HG03060 (cell line): Measurements from ENCODE around the gene CCS.
A peak's percentile ranks its signal among the peaks of the same experiment; 100 is the strongest.
"Not testable (repeated sequence)": the region's sequence is repeated elsewhere in the genome, so short reads cannot be mapped to it uniquely, and the experiment has no call there.

Experiments
- ATAC-seq: cut with Tn5 transposase; IDR thresholded peaks from one replicate; pipeline ENCODE4 v1.9.1; 2021; ENCODE audit warnings: low read depth, moderate number of reproducible peaks; ENCODE audit not compliant: unreplicated experiment

Gene CCS

GRCh38 chr11:66624450-66624849, 31.5 kb downstream of the CCS start:
- ATAC-seq, result no peak

GRCh38 chr11:66625041-66625751, 32.2 kb downstream of the CCS start:
- ATAC-seq, result no peak

GRCh38 chr11:66625752-66626149, 32.8 kb downstream of the CCS start:
- ATAC-seq, result no peak

GRCh38 chr11:66626382-66626781, 33.4 kb downstream of the CCS start:
- no peak for ATAC-seq

GRCh38 chr11:66626926-66627325, 33.9 kb downstream of the CCS start:
- no peak for ATAC-seq

- no peak for ATAC-seq
Observed at GRCh38 chr11:66628061-66628603, 35.1 kb downstream of the CCS start.

- ATAC-seq, result no peak
Observed at GRCh38 chr11:66629356-66629755, 36.4 kb downstream of the CCS start.

- ATAC-seq, result no peak
Observed at GRCh38 chr11:66631883-66632282, 38.9 kb downstream of the CCS start.

GRCh38 chr11:66632952-66633351, 40.0 kb downstream of the CCS start:
- ATAC-seq, result no peak

GRCh38 chr11:66636411-66636810, 43.4 kb downstream of the CCS start:
- ATAC-seq, result no peak

GRCh38 chr11:66637557-66638176, 44.7 kb downstream of the CCS start:
- no peak for ATAC-seq

GRCh38 chr11:66638177-66639065, 45.4 kb downstream of the CCS start, which contains the start of gene RBM4:
RBM4 (plus strand) TSS chr11:66638703; CDS start chr11:66639712, 1,009 bp downstream.
- peak; percentile 89 for ATAC-seq

- ATAC-seq, result no peak
Observed at GRCh38 chr11:66639066-66639813, 46.3 kb downstream of the CCS start.

GRCh38 chr11:66639814-66640340, 46.9 kb downstream of the CCS start:
- ATAC-seq, result not testable (repeated sequence)

GRCh38 chr11:66641834-66642233, 48.8 kb downstream of the CCS start:
- no peak for ATAC-seq

- ATAC-seq, result no peak
Observed at GRCh38 chr11:66643745-66644437, 50.9 kb downstream of the CCS start.

GRCh38 chr11:66646828-66647227, 53.8 kb downstream of the CCS start:
- no peak for ATAC-seq

GRCh38 chr11:66649903-66650302, 56.9 kb downstream of the CCS start:
- no peak for ATAC-seq

- ATAC-seq, result no peak
Observed at GRCh38 chr11:66651016-66651415, 58.0 kb downstream of the CCS start.
